ENCODE results near the gene LTA. TPM values are rescaled to one million over a fixed set of nuclear protein-coding genes. Genes with fewer than 3 reads are reported as not detected.

LTA gene
- total and polyA plus RNA-seq, 2 experiments from 2014 or later: not detected

- Histone ChIP-seq H3K4me1 (ENCODE audit: insufficient read depth) (peaks cover 4% of the 10 kb centered on the region), H3K27me3 (ENCODE audit: insufficient read depth) (no peaks in the 10 kb centered on the region), H3K4me2 (peak overlapping the region; percentile 32; the same call in 1 of the 2 replicates), H3K4me3 (no peak overlapping the region), H3K27ac (ENCODE audit: low read depth) (peak overlapping the region; percentile 78; the same call in 1 of the 2 replicates), H2AFZ (no peak overlapping the region), H4K20me1 (replicated peaks; ENCODE audit: insufficient read depth) (peaks cover 30% of the 10 kb centered on the region), H3K79me2 (replicated peaks; ENCODE audit: insufficient read depth) (peaks cover 26% of the 10 kb centered on the region; the same call in 1 of the 2 replicates), H3K36me3 (ENCODE audit: insufficient read depth) (peaks cover 48% of the 10 kb centered on the region), H3F3A (replicated peaks; ENCODE audit: low read depth) (peaks cover 50% of the 10 kb centered on the region), H3K9me2 (ENCODE audit: insufficient read depth) (no peaks in the 10 kb centered on the region)
- DNase-seq (ENCODE audit: low spot score) (peak; percentile 38), ATAC-seq (peak; percentile 26)
- no peak overlapping the region; the same call in 2 of the 3 replicates for H3K4me3 Mint-ChIP-seq
- peaks cover 34% of the 10 kb centered on the region for H3K4me1 Mint-ChIP-seq
- TF ChIP-seq POLR2AphosphoS5 (IDR thresholded peaks at IDR 0.05; ENCODE audit: low read depth) (peak; percentile 19; the same call in 1 of the 2 replicates), ZNF114 (CRISPR knock-in tag; IDR thresholded peaks at IDR 0.05) (no peak)
- H3K36me3 Mint-ChIP-seq (ENCODE audit: low read depth): peaks cover 60% of the 10 kb centered on the region
- no peak overlapping the region for H3K27ac Mint-ChIP-seq
- H3K27me3 Mint-ChIP-seq (ENCODE audit: insufficient read depth, low read depth, poor library complexity): peaks cover 13% of the 10 kb centered on the region
- H3K9me3 Mint-ChIP-seq: no peaks in the 10 kb centered on the region
Observed at GRCh38 chr6:31529329-31530150, 42.5 kb upstream of the LTA start.

GRCh38 chr6:31530659-31531058 lies 41.4 kb upstream of the LTA start:
- Histone ChIP-seq H3K4me2 (no peak overlapping the region), H3K36me3 (ENCODE audit: insufficient read depth) (peaks cover 59% of the 10 kb centered on the region), H2AFZ (no peak overlapping the region), H3K27ac (ENCODE audit: low read depth) (no peak overlapping the region; the same call in 1 of the 2 replicates), H3K4me1 (ENCODE audit: insufficient read depth) (peaks cover 4% of the 10 kb centered on the region), H3K4me3 (no peak overlapping the region), H4K20me1 (replicated peaks; ENCODE audit: insufficient read depth) (peaks cover 41% of the 10 kb centered on the region), H3K27me3 (ENCODE audit: insufficient read depth) (no peaks in the 10 kb centered on the region), H3F3A (replicated peaks; ENCODE audit: low read depth) (peaks cover 61% of the 10 kb centered on the region), H3K9me2 (ENCODE audit: insufficient read depth) (no peaks in the 10 kb centered on the region), H3K79me2 (replicated peaks; ENCODE audit: insufficient read depth) (peaks cover 37% of the 10 kb centered on the region)
- peaks cover 37% of the 10 kb centered on the region for H3K4me1 Mint-ChIP-seq
- H3K4me3 Mint-ChIP-seq: no peak overlapping the region
- H3K27ac Mint-ChIP-seq: no peak overlapping the region
- ATAC-seq (no peak), DNase-seq (ENCODE audit: low spot score) (no peak)
- no peak for TF ChIP-seq NANOG (IDR thresholded peaks at IDR 0.05; ENCODE audit: borderline replicate concordance)
- no peak for TF ChIP-seq STAT1 (IDR thresholded peaks at IDR 0.05; ENCODE audit: unreplicated experiment)
- TF ChIP-seq ZNF462 (CRISPR knock-in tag; IDR thresholded peaks at IDR 0.05): no peak
- no peak for TF ChIP-seq CTCF (conservative IDR thresholded peaks at IDR 0.05; ENCODE audit: low read depth in 2 of 2)
- no peak for TF ChIP-seq ETS1 (IDR thresholded peaks at IDR 0.05)
- no peak for TF ChIP-seq ZNF114 (CRISPR knock-in tag; IDR thresholded peaks at IDR 0.05)
- no peak for TF ChIP-seq ZNF331 (CRISPR knock-in tag; IDR thresholded peaks at IDR 0.05; ENCODE audit: low read depth)
- TF ChIP-seq EZH2 (IDR thresholded peaks at IDR 0.05; ENCODE audit: low read depth, unreplicated experiment): no peak
- no peak for TF ChIP-seq EZH2phosphoT487 (IDR thresholded peaks at IDR 0.05; ENCODE audit: unreplicated experiment)
- peaks cover 13% of the 10 kb centered on the region for H3K27me3 Mint-ChIP-seq (ENCODE audit: insufficient read depth, low read depth, poor library complexity)
- peaks cover 71% of the 10 kb centered on the region for H3K36me3 Mint-ChIP-seq (ENCODE audit: low read depth)
- no peaks in the 10 kb centered on the region for H3K9me3 Mint-ChIP-seq

Data from GM23338 (cell line).